ENCODE results near the gene TNFSF12. TPM values are rescaled to one million over a fixed set of nuclear protein-coding genes. Genes with fewer than 3 reads are reported as not detected.

Gene TNFSF12
- total and polyA plus RNA-seq, 11 donors, result 19.6 to 49.5 (median 35.1) TPM

- no peak for TF ChIP-seq POLR2A (IDR thresholded peaks at IDR 0.05)
- TF ChIP-seq CTCF (IDR thresholded peaks at IDR 0.05), result peak; percentile 81 to 98 (median 90)
- DNase-seq, result peak; percentile 80 to 91 (median 88)
- Histone ChIP-seq H3K27ac (peak overlapping the region in 9 of 12 donors; percentile 13 to 89 (median 51)), H3K4me3 (peak overlapping the region; percentile 5 to 66 (median 46)), H3K27me3 (no peaks in the 10 kb centered on the region), H3K4me1 (peaks cover 3 to 49% (median 26%) of the 10 kb centered on the region in 12 donors), H3K36me3 (peaks cover 6 to 63% (median 48%) of the 10 kb centered on the region in 9 donors), H3K9me3 (no peaks in the 10 kb centered on the region)
- intact Hi-C loops (cut with DNase I), result loop anchor here in 4 of 10 donors (5.0 to 10.0 kb wide), 2 partner anchors 98 to 235 kb away; partner anchors contain the start of genes KCTD11 (in 2 of the 4), TMEM95 (in 2 of the 4), TP53 (in 2 of the 4) and WRAP53 (in 2 of the 4)
- ATAC-seq, result peak; percentile 68 to 85 (median 80)
- WGBS, 4 donors, result 16 to 50% (median 17%) methylated on average over 18 to 56 of the region's 56 CpGs
Measured at GRCh38 chr17:7589204-7589868, 40.5 kb downstream of the TNFSF12 start.

- no peaks in the 10 kb centered on the region for H3K9me3 ChIP-seq
- no peaks in the 10 kb centered on the region for H3K27me3 ChIP-seq
- H3K4me1 ChIP-seq, result peaks cover 3 to 42% (median 19%) of the 10 kb centered on the region in 12 donors
- DNase-seq, result peak in 1 of 5 donors; percentile 36
- H3K4me3 ChIP-seq, result peak within 1 kb of the TSS; percentile 5 to 66 (median 46)
- TF ChIP-seq CTCF (IDR thresholded peaks at IDR 0.05) (no peak), POLR2A (IDR thresholded peaks at IDR 0.05) (no peak)
- peak within 1 kb of the TSS in 9 of 12 donors; percentile 13 to 89 (median 51) for H3K27ac ChIP-seq
- intact Hi-C loops (cut with DNase I), result loop anchor here in 4 of 10 donors (5.0 to 10.0 kb wide), 2 partner anchors 97 to 235 kb away; partner anchors contain the start of genes KCTD11 (in 2 of the 4), TMEM95 (in 2 of the 4), TP53 (in 2 of the 4) and WRAP53 (in 2 of the 4)
- 64 to 75% (median 67%) methylated on average over 19 to 24 of the region's 24 CpGs for WGBS, 4 donors
- H3K36me3 ChIP-seq, result peaks cover 6 to 71% (median 56%) of the 10 kb centered on the region in 9 donors
- peak in 2 of 4 donors; percentile 3 for ATAC-seq
Measured at GRCh38 chr17:7589891-7590691, 41.2 kb downstream of the TNFSF12 start, which contains the start of gene SOX15. Gene SOX15, minus strand, starts transcription at chr17:7590094. Its CDS starts 418 bp downstream, at chr17:7589676.

GRCh38 chr17:7590743-7591142, 41.9 kb downstream of the TNFSF12 start:
- Histone ChIP-seq H3K27me3 (no peaks in the 10 kb centered on the region), H3K4me3 (no peak overlapping the region), H3K36me3 (peaks cover 6 to 74% (median 62%) of the 10 kb centered on the region in 9 donors), H3K27ac (no peak overlapping the region), H3K9me3 (no peaks in the 10 kb centered on the region), H3K4me1 (peaks cover 3 to 35% (median 15%) of the 10 kb centered on the region in 12 donors)
- TF ChIP-seq POLR2A (IDR thresholded peaks at IDR 0.05), result no peak
- TF ChIP-seq CTCF (IDR thresholded peaks at IDR 0.05), result no peak
- peak in 1 of 5 donors; percentile 24 for DNase-seq
- ATAC-seq, result no peak
- WGBS, 4 donors, result 65 to 84% (median 81%) methylated on average over 2 to 4 of the region's 4 CpGs
- intact Hi-C loops (cut with DNase I), result no loop called here

Data from heart left ventricle (tissue), 16 donors.